HG03159 (cell line): Measurements from ENCODE around the gene TANC1.
"Not testable (repeated sequence)": the region's sequence is repeated elsewhere in the genome, so short reads cannot be mapped to it uniquely, and the experiment has no call there.

ENCODE experiments used
- ATAC-seq: cut with Tn5 transposase; IDR thresholded peaks from one replicate; pipeline ENCODE4 v1.9.1; 2021; ENCODE audit warnings: mild to moderate bottlenecking, moderate library complexity; ENCODE audit not compliant: unreplicated experiment

The TANC1 gene

DNA sequence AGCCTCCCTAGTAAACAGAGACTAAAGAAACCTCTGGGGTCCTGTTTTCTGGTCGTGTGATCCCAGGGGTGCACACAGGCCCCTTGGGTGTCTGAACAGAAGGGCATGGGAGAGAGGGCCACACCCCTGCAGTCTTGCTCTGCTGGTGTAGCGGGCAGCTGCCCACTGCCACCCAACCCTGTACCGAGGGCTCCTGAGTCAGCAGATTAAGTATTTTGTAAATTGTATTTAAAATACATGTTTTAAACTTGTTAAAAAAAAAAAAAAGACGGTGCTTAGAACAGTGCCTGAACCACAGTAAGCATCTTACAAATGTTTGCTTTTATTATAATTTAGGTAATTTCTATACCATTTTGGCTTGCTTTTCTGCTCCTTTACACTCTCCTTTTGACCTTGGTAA is 113.7 kb downstream of the TANC1 start:
- ATAC-seq, result no peak

DNA sequence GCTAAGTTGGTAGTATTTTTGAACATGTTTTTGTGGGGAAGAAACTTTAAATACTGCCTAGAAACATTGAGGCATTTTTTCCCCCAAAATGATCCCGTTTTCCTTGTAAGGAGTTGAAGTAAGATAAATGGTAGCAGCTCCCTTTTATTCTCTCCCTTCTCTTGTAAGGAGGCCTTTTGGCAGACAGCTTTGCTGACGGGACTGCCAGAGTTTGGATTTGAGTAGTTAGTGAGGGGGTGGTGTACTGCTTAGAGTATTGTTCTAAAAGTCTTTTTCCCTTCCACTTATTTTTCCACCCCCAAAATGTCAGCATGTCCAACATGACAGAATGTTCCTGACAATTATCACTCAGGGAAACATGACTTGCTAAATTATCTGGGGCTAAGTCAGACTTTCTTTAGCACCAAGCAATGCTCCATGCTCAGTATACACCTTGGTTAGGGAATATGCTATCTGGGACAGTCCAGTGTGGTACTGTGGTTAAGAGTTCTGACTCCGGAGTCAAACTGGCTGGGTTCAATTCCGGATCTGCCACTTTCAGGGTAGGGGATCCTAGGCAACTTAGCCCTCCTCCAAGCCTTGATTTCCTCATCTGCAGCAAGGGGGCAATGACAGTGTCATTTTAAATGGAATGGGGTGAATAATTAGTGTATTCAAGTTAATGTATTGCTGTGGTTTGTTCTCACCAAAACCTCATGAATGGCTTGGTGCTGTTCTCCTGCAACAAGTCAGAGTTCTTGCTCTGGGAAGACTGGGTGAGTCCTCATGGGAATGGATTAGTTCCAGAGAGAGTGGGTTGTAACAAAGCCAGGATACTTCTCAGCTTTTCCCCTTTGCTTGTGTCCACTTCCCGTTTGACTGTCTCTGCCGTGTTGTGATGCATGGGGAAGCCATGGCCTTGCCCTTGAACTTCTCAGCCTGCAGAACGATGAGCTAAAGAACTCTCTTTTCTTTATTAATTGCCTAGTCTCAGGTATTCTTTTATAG is 116.2 kb downstream of the TANC1 start:
- ATAC-seq, result no peak

GRCh38 chr2:159086342-159086741 is 117.9 kb downstream of the TANC1 start:
- ATAC-seq, result no peak

- ATAC-seq, result no peak
Measured at GRCh38 chr2:159086826-159087225, 118.4 kb downstream of the TANC1 start.

DNA sequence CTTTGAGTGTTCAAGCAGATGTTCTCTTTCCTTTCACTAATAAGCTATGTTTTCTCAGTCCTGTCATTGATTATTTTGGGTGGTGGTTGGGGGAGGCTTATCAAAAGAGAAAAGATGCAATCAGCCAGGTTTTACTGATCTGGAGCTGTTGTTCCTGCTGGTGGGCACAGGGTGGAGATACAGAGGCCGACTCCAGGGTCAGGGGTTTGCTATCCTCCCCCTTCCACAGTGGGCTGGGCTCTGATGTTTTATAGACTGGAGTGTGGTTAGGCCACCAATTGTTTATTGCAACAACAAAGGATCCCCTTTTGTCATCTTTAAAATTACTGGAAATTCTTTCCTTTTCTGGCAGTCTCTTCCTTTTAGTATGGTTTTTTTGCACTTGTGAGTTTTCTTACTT is 120.5 kb downstream of the TANC1 start:
- no peak for ATAC-seq

DNA sequence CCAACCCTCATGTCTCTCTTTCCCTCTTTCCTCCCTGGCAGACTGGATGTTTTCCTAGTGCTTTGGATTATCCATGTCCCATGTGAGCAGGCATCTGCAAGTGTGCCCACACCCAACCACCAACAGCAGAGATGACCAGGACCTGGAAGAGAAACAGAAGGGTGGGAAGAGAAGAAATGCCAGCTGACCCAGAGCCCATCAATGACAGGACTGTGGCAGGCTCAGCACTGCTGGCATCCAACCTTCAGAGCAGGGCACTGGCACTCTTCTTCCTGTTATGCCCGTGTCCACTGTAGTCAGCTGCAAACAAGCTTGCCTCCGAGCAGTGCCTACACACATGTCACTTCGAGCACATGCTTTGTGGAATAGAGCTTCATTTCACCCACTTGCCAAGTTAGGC is 121.1 kb downstream of the TANC1 start:
- no peak for ATAC-seq

- ATAC-seq, result peak; percentile 63
Measured at GRCh38 chr2:159090514-159091201, 122.2 kb downstream of the TANC1 start.

GRCh38 chr2:159091381-159091780 is 122.9 kb downstream of the TANC1 start:
- ATAC-seq, result no peak

DNA sequence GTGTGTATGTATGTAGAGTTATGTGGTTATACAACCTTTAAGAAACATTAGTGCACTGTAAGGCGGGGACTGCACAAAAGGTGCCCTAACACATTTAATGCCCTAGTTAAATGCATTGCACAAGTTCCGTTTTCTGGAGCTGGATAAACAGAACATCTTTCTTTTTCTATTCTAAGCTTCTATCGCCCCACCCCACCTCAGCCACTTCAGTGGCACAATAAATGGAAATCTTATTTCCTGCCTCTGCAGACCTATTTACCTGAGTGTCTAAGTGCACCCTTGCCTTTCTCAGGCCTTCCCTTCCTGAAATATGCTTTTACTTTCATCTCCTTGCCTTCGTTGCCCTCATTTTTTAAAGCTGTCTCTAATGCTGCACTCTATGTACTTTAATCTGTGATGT is 123.5 kb downstream of the TANC1 start:
- ATAC-seq, result peak; percentile 59

- no peak for ATAC-seq
Measured at GRCh38 chr2:159093497-159093896, 125.1 kb downstream of the TANC1 start.

GRCh38 chr2:159094173-159094737 is 125.8 kb downstream of the TANC1 start:
- ATAC-seq, result no peak

DNA sequence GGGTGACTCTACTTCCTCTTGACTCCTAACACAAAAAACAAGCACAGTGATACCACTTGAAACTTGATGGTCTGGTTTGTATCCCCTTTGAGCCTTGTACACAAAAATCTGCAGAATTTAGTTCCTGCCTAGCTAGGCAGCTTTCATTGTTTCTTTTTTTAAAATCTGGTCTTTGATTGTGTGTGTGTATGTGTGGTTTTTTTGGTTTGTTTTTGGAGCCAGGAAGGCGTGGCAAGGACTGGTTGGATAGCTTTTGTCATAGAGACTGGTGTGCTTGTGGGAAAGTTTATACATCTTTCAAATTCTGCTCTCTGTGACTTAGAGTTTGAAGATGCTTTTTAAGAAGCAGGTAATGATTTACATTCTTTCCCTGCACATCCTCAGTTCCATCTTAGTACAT is 127.4 kb downstream of the TANC1 start:
- no peak for ATAC-seq

GRCh38 chr2:159096302-159096855 is 127.9 kb downstream of the TANC1 start:
- ATAC-seq, result not testable (repeated sequence)

DNA sequence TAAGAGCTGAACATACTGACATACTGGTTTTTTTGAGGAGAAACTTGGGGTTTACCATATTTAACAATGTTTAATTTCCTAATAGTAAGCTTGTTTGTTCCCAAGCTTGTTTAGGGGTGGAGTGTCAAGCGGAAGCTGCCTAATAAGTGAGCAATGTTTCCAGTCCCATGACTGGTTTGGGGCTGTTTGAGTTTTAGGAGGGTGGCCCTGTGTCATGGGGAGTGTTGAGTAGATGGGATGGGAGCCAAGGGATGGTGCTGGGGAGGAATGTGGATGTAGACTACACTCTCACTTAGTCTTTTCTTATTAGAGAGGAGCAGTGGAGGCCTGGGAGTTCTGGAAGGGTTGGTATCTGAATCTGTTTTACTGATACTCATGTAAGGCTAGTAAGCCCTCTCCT is 128.5 kb downstream of the TANC1 start:
- ATAC-seq, result no peak

- no peak for ATAC-seq
Measured at GRCh38 chr2:159098361-159098760, 129.9 kb downstream of the TANC1 start.

- ATAC-seq, result no peak
Measured at GRCh38 chr2:159098921-159099411, 130.5 kb downstream of the TANC1 start.

GRCh38 chr2:159101755-159102489 is 133.5 kb downstream of the TANC1 start:
- ATAC-seq, result no peak

- ATAC-seq, result no peak
Measured at GRCh38 chr2:159103411-159103810, 135.0 kb downstream of the TANC1 start.

DNA sequence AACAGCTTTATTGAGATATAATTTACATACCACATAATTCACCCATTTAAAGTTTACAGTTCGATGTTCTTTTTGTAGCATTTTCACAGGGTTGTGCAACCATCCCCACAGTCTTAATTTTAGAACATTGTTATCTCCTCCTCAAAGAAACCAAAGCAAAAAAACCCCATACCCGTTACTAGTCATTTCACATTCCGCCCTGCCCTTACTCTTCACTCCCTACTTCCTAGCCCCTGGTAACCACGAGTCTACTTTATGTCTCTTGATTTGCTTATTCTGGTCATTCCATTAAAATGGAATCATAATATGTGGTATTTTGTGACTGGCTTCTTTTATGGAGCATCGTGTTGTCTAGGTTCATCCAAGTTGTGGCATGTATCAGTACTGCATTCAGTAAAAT is 137.7 kb downstream of the TANC1 start:
- no peak for ATAC-seq

DNA sequence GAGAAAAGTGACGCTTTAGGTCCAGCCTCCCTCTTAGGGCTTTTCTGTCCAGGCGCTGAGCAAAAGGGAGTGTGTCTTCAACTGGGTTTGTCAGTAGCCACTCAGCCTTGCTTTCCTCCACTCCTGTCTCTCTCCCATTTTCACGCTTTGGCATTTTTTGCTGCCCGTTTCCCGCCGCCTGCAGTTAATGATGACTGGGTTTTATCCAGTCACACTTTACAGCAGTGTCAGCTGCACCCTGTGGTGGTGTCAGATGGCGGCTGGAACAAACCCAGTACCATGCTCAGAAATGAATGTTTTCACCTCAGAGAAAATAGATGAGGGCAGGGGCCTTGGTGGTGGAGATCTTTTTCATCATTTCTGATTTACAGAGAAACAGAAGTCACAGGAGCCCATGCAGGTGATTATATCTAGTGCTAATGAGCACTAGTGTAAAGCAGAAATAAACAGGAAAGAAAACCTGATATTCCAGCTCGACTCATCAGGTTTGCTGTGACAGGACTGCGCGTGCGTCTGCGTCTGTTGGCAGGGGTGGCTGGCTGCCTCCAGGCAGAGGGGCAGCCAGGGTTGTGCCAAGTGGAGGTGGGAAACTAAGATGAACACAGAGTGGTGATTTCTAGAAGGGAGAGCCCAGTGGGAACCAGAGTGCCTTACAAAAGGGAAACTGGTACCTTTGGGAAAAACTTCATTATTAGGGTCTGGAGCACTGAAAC is 139.9 kb downstream of the TANC1 start:
- ATAC-seq, result no peak
